Spinal cord (tissue), 10 donors: ENCODE data around the gene SHANK2. TPM values are rescaled to one million over a fixed set of nuclear protein-coding genes. Genes with fewer than 3 reads are reported as not detected.
A peak's percentile ranks its signal among the peaks of the same experiment; 100 is the strongest.

ENCODE experiments used
- DNase-seq, 6 donors: peaks; one replicate each; pipeline versions ENCODE4 v3.0.0 to v3.0.0-alpha.2; 2013 to 2015; ENCODE audit warnings: low spot score in 6 of 6, low read depth in 4 of 6
- H3K27ac ChIP-seq: one replicate; pipeline ENCODE4 v1.5.1; 2013; ENCODE audit warnings: low read depth, low read length, control low read depth
- H3K27me3 ChIP-seq: one replicate; pipeline ENCODE4 v1.6.1; 2013; ENCODE audit warnings: low read length; ENCODE audit not compliant: control insufficient read depth, insufficient read depth
- H3K36me3 ChIP-seq: one replicate; pipeline ENCODE4 v1.6.1; 2013; ENCODE audit warnings: low read length; ENCODE audit not compliant: control insufficient read depth, insufficient read depth
- H3K4me1 ChIP-seq: one replicate; pipeline ENCODE4 v1.6.1; 2013; ENCODE audit warnings: low read length; ENCODE audit not compliant: control insufficient read depth, insufficient read depth
- H3K4me3 ChIP-seq: one replicate; pipeline ENCODE4 v1.5.1; 2013; ENCODE audit warnings: low read depth, low read length, control low read depth
- H3K9me3 ChIP-seq: one replicate; pipeline ENCODE4 v1.6.1; 2013; ENCODE audit warnings: low read length; ENCODE audit not compliant: control insufficient read depth, insufficient read depth
- WGBS: methylation state at CpG from one replicate; pipeline ENCODE4 v1.1.5; 2013; ENCODE audit warnings: missing lambda C conversion rate; ENCODE audit not compliant: insufficient coverage; 5-methylcytosine and 5-hydroxymethylcytosine counted together
- polyA plus RNA-seq, 2 donors: library from polyadenylated mRNA; unstranded; fragments of 120-200 nt; gene quantifications; one replicate each; pipeline ENCODE4 v1.2.1, GENCODE V29; 2013; ENCODE audit not compliant: insufficient read length in 2 of 2
- total RNA-seq, 2 donors: library from RNA; depleted of rRNA in 1 of 2; stranded (reverse); fragments of 120-200 nt in 1 of 2; fragments of >200 nt in 1 of 2; gene quantifications; one replicate each; pipeline versions ENCODE4 v1.2.3 to v1.2.4, GENCODE V29; 2013 to 2014
- donor health status: healthy.

The SHANK2 gene
- total and polyA plus RNA-seq, 4 donors = 10.9 to 36.4 (median 28.6) TPM

DNA sequence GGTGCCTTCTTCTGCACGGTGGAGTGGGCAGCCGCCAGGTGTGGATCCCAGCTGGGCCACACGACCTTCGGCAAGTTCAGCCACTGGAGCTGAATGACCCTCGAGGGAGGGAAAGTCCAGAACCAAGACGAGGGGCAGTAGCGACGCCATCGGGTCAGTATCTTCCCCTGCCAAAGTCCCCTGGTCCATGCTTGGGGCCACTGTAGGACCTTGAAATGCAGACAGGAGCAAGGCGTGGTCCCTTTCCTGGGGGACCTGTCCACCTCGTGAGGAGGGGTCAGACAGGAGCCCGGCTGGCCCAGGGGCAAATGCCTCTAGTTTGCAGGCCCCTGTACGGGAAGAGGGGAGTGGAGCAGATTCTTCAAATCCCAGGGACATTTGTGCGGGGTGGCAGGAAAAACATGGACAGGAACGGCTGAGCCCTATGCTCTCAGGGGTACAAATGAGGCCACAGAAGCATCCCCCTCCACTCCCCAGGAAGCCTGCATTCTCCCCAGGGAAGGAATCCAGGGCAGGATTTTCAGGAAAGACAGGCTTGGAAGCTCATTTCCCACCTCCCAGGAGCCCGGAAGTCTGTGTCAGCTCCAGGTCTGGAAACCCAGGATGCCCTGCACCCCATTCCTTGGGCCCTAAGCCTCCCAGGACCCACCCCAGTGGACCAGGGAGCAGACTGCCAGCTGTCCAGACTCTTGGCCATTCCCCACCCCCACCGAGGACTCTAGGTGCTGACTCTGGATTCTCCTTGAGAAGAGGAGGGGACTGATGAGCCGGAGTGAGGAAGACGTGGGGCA is 6.6 kb downstream of the SHANK2 start:
- H3K36me3 ChIP-seq = no peaks in the 10 kb centered on the region
- 64% methylated on average over 19 of the region's 19 CpGs for WGBS
- peaks cover 2% of the 10 kb centered on the region for H3K9me3 ChIP-seq
- no peak overlapping the region for H3K4me3 ChIP-seq
- peaks cover 38% of the 10 kb centered on the region for H3K27me3 ChIP-seq
- DNase-seq = no peak
- peaks cover 32% of the 10 kb centered on the region for H3K4me1 ChIP-seq
- H3K27ac ChIP-seq = no peak overlapping the region

DNA sequence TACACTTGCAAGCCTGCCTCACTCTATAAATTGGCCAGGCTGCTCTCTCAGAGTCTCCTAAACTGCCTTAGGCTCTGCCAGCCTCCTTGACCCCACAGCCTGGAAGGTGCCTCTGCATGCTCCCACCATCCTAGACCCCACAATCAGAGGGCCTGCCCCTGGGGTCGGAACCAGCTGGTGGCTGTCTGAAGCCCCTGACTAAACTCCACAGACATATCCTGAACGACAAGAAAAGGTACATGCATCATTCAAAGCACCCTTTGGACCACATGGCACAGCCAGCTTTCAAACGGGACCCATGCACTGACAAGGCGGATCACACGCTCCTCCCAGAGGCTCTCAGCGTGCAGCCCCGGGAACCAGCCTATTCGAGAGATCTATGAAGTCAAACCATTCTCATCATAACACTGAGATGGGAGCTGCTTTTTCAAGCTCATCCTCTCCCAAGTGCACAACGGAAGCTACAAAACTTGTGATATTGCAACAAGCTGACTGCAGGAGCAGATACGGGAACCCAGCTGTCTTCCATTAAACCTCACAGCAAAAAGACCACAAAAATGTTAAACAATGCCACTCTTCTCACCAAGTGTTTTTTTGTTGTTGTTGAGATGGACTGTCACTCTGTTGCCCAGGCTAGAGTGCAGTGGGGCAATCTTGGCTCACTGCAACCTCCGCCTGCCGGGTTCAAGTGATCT is 8.1 kb downstream of the SHANK2 start:
- no peak overlapping the region for H3K27ac ChIP-seq
- H3K9me3 ChIP-seq = peaks cover 2% of the 10 kb centered on the region
- H3K4me3 ChIP-seq = no peak overlapping the region
- no peak for DNase-seq
- H3K4me1 ChIP-seq = peaks cover 27% of the 10 kb centered on the region
- 85% methylated on average over 10 of the region's 12 CpGs for WGBS
- peaks cover 23% of the 10 kb centered on the region for H3K27me3 ChIP-seq
- no peaks in the 10 kb centered on the region for H3K36me3 ChIP-seq

DNA sequence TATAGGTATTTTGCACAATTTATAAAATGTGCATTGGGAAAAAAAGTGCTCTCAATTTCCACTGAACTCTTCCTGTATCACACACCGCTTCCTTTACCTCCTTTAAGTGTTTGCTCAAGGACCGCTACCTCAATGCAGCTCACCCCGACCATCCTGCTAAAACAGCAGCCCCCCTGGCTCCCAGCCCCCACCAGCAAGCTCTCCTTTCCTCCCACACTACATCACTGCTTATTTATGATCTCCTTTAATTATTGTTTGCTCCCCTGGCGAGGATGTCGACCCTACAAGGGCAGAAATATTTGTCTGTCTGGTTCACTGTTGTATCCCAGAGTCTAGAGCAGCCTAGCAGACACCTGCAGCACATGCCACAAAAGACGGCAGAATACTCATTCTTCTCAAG is 10.0 kb downstream of the SHANK2 start:
- DNase-seq = no peak
- H3K4me1 ChIP-seq = peaks cover 11% of the 10 kb centered on the region
- peaks cover 2% of the 10 kb centered on the region for H3K9me3 ChIP-seq
- WGBS = 55% methylated on average over 5 of the region's 6 CpGs
- no peaks in the 10 kb centered on the region for H3K36me3 ChIP-seq
- H3K4me3 ChIP-seq = no peak overlapping the region
- no peak overlapping the region for H3K27ac ChIP-seq
- H3K27me3 ChIP-seq = peaks cover 6% of the 10 kb centered on the region

DNA sequence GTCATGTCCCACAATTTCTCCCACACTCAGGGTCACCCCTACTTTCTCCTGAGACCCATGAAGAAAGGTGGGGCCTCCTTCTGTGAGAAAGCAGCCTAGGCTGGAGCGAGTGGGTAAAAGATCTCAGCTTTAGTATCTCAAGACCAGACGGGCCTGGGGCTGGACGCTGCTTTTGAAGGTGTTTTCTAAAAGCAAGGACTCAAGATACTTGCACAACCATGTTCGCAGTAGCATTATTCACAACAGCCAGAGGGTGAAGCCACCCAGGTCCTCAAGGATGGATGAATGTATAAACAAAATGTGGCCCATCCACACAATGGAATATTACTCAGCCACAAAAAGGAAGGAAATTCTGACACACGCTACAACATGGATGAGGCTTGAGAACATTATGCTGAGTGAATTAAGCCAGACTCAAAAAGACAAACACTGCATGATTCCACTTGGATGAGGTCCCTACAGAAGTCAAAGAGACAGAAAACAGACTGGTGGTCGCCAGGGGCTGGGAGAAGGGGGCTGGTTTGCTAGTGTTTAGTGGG is 10.6 kb downstream of the SHANK2 start:
- no peak for DNase-seq
- Histone ChIP-seq H3K27me3 (peaks cover 6% of the 10 kb centered on the region), H3K4me3 (no peak overlapping the region), H3K4me1 (peaks cover 13% of the 10 kb centered on the region), H3K9me3 (peaks cover 2% of the 10 kb centered on the region), H3K36me3 (no peaks in the 10 kb centered on the region), H3K27ac (no peak overlapping the region)
- 100% methylated on average over 4 of the region's 6 CpGs for WGBS

DNA sequence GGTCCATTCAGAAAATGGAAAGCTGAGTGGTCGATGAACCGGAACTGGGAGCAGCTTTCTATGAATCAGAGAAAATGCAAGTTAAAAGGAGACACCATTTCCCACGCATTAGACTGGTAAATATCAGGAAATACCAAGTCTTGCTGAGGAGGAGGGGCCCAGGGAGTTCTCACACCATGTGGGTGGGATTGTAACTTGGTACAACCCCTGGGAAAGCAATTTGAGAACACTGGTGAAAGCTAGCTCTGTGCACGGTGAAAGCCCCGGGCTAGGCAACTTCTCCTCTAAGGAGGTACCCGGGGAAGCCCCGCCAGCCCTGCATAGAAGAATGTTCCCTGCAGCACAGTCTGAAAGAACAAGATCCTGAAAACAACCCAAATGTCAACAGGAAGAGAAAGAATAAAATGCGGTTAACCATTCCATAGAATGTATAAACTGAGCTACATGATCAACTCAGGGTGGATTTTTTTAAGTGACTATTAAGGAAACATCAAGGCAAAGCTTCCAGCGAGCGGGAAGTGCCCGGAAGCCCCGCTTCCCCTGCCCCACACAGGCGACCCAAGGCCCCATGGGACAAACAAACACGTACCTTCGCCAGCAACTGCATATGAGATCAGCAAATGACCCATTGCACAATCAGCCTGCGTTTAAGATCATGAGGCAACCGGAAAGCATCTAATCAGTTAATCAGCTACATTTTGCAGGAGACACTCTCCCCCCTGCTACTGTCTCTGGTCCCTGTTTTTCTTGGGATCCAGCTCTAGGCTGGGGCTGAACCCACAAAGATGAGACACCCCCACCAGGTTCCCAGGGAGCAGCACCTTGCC is 11.3 kb downstream of the SHANK2 start:
- peak in 1 of 6 donors; percentile 47 for DNase-seq
- H3K36me3 ChIP-seq = no peaks in the 10 kb centered on the region
- H3K4me1 ChIP-seq = peaks cover 14% of the 10 kb centered on the region
- no peak overlapping the region for H3K4me3 ChIP-seq
- H3K9me3 ChIP-seq = peaks cover 2% of the 10 kb centered on the region
- H3K27me3 ChIP-seq = peaks cover 6% of the 10 kb centered on the region
- 70% methylated on average over 12 of the region's 17 CpGs for WGBS
- no peak overlapping the region for H3K27ac ChIP-seq

DNA sequence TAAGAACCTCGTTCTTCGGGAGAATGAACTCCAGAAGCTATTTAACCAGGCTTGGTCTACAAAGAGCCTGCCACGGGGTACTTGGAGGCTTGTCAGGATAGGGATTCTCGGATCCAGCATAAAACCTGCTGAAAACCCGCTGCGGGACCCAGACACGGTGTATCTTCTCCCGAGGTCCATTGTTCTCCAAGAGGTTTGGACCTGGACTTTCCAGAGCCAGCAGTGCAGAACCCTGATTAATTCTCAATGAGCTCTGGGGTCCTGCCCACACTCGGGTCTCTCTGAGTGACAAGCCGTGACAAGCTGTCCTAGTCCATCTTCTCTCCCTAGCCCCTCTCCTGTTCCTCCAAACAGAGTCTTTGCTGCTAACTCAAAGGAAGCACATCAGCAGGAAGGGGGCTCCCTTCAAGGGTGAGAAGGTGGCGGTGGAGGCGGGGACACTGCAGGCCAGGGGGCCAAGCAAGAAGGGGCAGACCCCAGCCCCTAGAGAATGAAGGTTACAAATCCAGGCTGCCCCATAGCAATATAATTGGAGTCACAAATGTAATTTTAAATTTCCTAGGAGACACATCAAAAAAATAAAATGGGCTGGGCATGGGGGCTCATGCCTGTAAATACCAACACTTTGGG is 12.2 kb downstream of the SHANK2 start:
- 88% methylated on average over 10 of the region's 12 CpGs for WGBS
- Histone ChIP-seq H3K36me3 (no peaks in the 10 kb centered on the region), H3K4me3 (no peak overlapping the region), H3K27me3 (no peaks in the 10 kb centered on the region), H3K4me1 (peaks cover 14% of the 10 kb centered on the region), H3K9me3 (peaks cover 2% of the 10 kb centered on the region), H3K27ac (no peak overlapping the region)
- DNase-seq = no peak

DNA sequence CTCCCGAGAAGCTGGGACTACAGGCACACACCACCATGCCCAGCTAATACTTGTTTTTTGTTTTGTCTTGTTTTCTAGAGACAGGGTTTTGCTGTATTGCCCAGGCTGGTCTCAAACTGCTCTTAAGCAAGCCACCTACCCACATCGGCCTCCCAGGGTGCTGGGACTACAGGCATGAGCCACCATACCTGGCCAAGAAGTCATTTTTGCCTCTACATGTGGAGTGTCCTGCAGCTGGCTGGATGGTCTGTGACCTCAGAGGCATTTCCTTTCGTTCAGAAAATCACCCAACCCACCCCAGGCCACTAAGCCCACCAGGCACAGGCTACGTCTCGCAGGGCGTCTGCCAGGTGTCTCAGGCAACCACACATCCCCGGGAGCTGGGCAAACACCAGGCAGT is 12.8 kb downstream of the SHANK2 start:
- DNase-seq = no peak
- no peaks in the 10 kb centered on the region for H3K36me3 ChIP-seq
- H3K9me3 ChIP-seq = peaks cover 2% of the 10 kb centered on the region
- H3K4me3 ChIP-seq = no peak overlapping the region
- no peak overlapping the region for H3K27ac ChIP-seq
- H3K27me3 ChIP-seq = no peaks in the 10 kb centered on the region
- peaks cover 14% of the 10 kb centered on the region for H3K4me1 ChIP-seq
- WGBS = 66% methylated on average over 2 of the region's 7 CpGs

DNA sequence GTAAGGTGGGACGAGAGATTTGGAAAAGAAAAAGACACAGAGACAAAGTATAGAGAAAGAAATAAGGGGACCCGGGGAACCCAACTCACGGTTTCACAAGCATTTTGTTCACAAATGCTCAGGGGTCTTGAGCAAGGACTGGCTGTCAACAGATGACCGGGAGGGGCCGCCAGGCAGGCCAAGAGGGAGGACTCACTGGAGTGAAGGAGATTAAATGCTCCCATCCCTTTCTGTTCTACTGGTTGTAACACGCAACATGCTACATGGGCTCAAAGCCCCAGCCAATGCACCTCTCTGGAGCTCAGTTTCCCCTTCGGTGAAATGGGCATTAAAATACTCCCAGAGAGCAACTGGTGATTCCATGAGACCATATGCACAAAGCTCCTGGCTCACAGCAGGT is 13.4 kb downstream of the SHANK2 start:
- 97% methylated on average over 7 of the region's 7 CpGs for WGBS
- peaks cover 14% of the 10 kb centered on the region for H3K4me1 ChIP-seq
- no peak for DNase-seq
- H3K4me3 ChIP-seq = no peak overlapping the region
- H3K27ac ChIP-seq = no peak overlapping the region
- no peaks in the 10 kb centered on the region for H3K36me3 ChIP-seq
- no peaks in the 10 kb centered on the region for H3K27me3 ChIP-seq
- H3K9me3 ChIP-seq = peaks cover 2% of the 10 kb centered on the region

DNA sequence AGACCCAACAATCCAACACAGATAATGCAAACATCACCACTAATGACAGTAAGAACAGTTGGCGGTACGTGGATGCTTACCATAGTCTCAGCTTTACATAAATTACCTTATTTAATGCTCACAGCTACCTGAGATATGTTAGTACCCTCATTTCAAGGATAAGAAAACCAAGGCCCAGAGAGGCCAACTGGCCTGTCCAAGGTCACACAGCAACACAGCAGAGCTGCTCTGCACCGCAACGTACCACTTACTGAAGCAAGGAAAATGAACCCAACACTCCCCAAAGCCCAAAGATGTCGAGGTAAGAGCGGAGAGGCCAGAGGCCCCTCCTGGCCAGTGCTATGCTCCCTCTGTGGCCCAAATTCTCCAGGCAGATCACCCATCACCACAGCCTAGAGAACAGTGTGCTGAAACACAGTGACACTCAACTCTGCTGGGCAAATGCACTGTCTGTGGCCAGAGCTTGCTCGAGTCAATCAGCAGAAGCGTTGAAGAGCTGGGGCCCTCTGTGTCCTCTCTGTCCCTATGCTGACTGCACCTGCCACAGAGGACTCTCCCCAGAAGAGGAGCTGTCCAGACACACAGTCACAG is 14.0 kb downstream of the SHANK2 start:
- 89% methylated on average over 8 of the region's 8 CpGs for WGBS
- Histone ChIP-seq H3K4me1 (peaks cover 14% of the 10 kb centered on the region), H3K27me3 (no peaks in the 10 kb centered on the region), H3K36me3 (no peaks in the 10 kb centered on the region), H3K4me3 (no peak overlapping the region), H3K27ac (no peak overlapping the region), H3K9me3 (no peaks in the 10 kb centered on the region)
- DNase-seq = no peak
